ENCODE measurements around the gene ZNF283.
A peak's percentile ranks its signal among the peaks of the same experiment; 100 is the strongest.

The ZNF283 gene

DNA sequence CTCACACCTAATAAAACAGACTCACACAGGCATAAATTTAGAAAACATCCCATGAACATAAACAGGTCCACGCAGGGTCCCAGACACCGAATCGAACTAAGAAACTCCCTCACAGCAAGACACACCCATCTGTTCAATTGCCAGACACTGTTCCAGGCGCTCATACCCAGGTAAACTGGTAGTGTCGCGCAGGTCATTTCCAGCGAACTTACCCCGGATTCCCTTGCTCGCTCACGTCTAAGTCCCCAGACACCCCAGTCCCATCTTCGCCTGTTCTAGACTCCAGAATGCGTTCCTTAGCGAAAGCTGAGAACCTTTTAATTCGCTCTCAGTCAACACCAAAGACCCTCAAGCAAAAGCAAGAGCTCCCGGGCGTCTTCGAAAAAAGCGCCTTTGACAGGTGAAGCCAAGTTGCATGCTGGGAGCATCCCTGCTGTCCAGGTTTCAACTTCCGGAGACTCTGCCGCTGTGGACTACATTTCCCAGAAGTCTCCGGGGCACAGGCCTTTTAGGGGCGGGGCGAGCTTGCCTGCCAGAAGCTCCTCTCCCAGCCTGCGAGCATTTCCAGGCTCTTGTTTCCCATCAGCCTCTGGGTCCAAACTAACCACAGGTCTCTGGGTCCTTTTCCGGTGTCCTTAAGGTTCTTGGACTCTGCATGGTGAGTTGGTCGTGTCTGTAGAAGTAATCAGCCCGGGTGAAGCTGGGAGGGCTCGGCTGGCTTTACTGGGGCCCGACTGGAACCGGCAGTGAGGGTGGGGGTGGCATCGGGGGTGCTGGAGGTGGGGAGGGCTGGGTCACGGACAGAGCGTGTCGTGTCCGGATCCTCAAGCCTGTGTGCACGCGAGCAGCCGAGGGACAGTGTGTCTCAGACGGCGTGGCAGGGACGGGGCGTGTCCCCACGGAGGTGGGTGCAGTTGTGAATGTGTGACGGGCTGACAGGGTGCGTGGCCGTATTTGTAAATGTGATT, at the start of gene ZNF283:
TSS of gene ZNF283 (plus strand) at position 535 of the 968 bp plus-strand sequence. CDS start 6,184 bp downstream, outside the sequence.
- peak; percentile 21 to 96 (median 82) for DNase-seq

DNA sequence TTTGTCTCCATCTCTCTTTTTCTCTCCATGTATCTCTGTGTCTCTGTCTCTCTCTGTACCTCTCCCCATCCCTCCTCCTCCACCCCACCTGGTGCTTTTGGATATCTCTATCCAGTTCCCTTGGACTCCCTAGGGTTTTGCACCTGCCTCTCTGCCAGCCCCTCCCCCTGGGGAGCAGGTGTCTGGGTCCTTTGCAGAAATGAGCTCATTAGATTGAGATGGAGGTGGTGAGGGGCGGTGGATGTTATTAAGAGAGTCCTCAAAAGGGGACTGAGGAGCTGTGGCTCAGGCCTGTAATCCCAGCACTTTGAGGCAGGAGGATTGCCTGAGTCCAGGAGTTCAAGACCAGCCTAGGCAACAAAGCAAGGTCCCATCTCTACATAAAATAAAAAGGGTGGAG, 48.5 kb upstream of the ZNF283 start:
- no peak for DNase-seq

DNA sequence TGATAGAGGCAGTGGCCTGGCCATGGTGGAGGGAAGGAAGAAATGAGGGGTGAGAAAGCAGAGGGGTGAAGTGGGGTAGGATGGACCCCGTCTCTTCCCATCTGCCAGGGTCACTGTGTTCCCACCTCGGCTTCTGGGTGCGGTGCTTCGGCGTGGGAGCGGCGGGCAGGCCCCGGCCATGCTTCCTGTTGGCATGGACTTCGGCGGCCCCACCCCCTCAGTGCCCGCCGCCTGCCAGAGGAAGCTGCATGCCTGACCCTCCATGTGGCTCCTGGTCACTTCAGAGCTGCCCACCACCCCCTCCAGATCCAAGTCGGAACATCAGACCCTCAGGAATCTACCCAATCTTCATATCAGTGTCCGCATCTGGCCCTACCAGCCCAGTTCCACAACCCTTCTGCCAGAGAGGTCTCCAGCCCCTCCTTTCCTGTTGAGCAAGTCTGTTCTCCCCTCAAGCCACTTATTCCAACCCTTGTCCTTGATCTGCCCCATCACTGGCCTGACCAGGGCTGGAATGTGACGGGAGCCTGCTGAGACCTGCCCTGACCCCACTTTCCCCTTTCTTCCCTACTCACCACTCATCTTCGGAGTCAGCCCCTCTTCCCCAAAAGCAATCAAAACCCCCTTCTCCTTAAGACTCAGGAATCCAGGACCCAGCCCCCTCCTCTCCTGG, 47.8 kb upstream of the ZNF283 start:
- peak in 2 of 14 donors; percentile 9 to 39 for DNase-seq

DNA sequence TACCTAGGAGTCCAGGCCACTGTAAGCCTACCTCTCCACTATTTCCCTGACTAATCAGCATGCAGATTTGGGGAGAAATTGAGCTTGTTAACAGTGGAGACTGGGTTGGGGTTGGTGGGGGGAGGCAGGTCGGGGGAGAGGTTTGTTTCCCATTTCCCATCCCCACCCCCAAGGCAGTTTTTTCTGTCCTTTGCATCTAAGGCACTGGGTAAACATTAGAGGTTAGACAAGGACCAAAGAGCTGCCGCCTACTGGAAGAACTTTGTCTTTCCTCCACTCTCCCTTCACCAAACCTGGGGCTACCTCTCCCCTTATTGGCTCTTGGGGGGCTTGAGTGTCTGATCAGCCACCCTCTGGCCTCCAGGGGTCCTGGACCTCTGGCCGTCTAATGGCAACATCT, 47.3 kb upstream of the ZNF283 start:
- no peak for DNase-seq

DNA sequence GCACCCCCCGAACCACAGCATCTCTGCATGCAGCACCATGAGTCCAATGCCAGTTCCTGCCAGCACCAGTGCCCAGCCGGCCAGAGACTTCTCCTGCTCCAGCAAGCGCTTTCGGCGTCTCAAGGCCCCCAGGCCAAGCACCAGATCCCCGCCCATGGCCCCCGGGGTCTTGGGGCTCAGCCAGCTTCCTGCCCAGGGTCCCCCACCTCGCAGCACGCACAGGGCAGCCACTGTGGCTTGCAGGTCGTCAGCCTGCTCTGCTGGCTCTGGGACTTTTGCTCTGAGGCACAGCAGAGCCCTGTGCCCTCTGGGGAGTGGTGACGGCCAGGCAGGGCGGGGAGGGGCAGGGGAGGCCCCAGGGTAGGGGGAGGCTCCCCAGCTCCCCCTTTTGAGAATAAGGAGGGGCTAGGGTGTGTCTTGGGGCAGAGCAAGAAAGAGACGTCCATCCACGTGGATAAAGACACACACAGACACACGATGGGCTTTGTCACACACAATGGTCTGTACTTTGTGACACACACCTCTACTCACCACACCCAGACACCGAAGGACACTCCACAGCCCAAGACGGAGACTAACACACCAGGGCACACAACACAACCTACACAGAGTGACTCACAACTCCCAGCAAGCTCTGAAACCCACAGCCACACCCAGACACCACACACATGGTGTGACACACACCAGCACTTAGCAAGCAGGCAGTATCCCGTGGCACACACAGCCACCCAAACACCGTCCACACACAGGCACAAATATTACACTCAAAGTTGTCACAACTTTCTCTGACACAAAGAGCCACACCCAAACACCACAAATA, 46.2 kb upstream of the ZNF283 start, which contains the start of gene KCNN4:
TSS of gene KCNN4 (minus strand) at position 268 of the 820 bp plus-strand sequence. CDS start at position 156, 112 bp downstream.
- DNase-seq, result peak in 1 of 14 donors; percentile 30

DNA sequence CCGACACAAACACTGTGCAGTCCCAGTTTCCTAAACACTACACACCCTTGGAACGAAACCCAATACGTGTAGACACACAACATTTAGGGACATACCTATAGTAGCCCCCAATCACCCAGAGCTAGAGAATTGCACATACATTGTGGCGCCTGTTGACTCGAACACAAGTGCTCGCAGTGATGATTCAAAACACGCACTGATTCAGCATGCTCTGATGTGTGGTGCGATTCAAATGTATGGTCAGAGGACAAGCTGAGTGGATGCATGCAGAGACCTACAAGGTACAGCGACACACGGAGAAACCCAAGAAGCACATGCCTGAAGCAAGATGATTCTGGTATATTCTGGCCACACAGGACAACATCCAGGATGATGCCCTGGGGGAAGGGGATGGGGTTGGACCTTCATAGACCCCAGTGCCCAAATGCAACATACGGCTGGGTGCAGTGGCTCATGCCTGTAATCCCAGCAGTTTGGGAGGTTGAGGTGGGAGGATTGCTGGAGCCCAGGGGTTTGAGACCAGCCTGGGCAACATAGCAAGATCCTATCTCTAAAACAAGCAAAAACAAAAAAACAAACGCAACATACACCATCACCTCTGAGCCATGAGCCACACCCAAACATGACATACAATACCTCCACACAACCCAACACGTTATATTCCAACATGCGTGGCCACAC, 45.4 kb upstream of the ZNF283 start:
- no peak for DNase-seq

DNA sequence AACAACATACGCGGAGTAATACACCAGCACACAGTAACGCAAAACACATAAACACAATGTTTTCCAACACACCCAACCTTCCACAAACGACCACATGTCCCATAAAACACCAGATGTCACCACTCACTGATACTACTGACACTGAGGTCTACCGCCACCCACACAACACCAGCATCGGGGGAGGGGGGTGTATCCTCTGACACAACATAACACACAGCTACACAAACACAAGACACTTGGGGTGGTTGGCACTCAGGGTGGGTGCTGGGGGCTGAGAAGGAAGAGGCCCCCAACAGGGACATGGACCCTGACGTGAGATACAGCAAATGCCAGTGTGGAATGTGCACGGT, 44.8 kb upstream of the ZNF283 start:
- DNase-seq, result no peak

DNA sequence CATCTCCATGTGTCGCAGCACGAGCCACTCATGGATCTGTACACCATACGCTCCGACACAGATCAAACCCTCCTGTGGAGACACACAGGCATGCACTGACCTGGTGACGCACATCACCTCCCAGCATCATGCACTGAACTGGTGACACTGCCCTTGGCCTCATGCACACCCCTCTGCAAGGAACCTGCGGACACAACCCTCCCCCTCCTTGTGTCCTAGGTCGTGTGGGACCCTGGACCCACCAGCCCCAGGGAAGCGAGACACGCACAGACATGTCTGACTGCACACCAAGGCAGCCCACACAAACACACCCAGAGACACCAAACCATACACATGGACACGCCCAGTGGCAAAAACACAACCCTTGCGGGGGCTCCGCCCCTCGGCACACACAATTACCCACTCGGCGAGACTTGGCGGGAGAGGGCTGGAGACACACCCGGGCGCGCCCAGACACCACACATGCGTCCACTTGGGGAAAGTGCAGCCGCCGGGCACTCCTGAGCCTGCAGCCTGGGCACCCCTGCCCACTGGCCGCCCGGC, 44.4 kb upstream of the ZNF283 start:
- DNase-seq, result no peak

DNA sequence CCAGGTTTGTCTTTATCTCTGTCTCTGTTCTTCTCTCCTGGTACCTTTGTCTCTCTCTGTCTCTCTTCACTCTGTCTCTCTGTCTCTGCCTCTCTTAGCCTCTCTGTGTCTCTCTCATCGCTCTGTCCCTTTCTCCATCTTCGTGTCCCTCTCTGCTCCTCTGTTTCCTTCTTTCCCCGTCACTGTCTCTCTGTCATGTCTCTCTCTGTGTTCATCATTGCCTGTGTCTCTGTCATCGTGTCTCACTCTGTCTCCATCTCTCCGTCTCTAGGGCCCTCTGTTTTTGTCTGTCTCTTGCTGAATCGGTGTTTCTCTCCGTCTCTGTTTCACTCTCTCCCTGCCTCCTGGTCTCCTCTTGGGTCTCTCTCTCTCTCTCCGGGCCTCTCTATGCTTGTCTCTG, 43.5 kb upstream of the ZNF283 start:
- no peak for DNase-seq

DNA sequence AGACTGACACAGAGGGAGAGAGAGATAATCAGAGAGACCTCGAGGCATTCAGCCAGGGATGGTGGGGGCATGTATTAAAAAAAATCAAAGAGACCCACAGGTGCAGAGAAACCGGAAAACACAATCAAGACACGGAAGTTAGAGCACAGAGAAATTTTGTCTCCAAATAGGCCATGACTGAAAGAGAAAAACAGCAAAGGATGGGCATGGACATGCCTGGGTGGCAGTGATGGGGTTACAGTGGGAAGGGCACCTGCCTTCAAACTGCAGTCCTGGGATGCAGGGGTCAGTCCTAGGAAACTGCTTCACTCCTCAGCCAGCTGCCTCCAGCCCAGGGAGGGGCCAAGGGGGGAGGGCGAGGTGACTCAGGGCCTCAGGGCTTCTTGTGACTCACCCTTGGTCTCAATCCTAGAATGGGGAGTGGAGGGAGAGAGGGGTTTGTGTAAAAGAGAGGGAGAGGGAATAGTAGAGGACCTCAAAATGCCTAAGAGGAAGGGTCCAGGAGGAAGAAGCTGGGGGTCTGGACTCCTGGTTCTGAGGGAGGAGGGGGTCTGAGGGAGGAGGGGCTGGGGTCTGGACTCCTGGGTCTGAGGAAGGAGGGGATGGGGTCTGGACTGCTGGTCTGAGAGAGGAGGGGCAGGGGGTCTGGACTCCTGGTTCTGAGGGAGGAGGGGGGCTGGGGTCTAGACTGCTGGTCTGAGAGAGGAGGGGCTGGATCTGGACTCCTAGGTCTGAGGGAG, 42.7 kb upstream of the ZNF283 start:
- DNase-seq, result no peak

DNA sequence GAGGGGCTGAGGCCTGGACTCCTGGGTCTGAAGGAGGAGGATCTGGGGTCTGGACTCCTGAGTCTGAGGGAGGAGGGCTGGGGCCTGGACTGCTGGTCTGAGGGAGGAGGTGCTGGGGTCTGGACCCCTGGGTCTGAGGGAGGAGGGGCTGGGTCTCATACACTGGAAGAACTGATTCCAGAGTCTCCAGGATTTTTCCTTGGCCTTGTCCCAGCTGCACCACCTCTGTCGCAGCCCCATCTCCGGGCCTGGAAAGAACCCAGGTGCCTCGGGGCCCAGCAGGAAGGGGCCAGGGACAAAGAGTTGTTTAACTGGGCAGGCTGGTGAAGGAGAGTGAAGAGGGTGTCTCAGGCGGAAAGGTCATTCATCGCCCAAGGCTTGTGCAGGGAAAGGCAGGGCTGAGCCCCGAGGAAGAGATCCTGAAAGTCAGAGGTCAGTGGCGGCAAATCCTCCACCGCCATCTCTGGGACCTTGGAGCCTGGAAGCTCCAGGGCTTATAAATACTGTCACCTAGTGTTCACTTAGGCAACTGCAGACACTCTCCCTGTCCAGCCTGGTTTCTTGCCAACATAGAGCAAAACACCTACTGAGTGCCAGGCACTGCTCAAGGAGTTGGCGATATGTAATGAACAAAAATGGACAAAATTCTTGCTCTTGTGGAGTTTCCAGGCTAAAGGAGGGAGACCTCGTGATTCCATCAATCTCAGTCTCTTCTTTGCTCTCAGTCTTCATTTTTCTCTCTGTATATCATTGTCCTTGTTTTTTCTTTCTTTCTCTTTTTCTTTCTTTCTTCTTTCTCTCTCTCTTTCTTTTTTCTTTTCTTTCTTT, 41.9 kb upstream of the ZNF283 start:
- DNase-seq, result peak in 6 of 14 donors; percentile 4 to 31 (median 20)

DNA sequence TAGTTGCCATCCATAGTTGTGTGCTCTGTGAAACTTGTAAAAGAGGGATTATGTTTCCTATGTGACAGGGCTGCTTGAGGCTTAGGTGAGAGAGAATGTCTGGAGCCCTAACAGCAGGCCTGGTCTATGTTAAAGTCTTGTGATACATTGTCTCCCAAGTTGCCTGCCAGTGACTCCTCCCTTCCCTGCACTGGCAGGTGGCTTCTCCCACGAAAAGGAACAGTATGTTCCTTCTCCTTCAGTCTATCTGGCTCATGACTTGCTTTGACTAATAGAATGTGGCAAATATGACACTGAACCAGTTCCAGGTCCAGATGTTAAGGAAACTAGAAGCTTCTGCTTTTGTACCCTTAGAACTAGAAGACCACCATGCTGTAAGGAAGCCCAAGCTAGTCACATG, 40.5 kb upstream of the ZNF283 start:
- no peak for DNase-seq

DNA sequence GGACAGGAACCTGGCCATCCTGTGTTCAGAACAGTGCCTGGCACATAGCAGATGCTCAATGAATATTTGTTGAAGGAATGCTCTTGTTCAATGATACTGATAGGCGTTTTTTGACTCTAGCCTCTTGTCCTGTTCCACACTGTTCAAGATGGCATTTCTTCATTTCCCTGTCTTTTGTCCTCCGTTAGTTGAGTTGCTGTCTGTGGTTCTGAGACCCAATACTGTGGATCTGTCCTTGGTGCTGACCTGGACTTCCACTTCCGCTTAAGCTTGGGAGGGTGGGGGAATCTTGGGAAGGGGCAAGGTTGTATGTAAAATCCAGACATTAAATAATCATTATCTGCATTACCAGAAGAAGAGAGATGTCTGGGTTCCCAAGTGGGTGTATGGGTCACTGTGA, 38.1 kb upstream of the ZNF283 start:
- DNase-seq, result no peak

DNA sequence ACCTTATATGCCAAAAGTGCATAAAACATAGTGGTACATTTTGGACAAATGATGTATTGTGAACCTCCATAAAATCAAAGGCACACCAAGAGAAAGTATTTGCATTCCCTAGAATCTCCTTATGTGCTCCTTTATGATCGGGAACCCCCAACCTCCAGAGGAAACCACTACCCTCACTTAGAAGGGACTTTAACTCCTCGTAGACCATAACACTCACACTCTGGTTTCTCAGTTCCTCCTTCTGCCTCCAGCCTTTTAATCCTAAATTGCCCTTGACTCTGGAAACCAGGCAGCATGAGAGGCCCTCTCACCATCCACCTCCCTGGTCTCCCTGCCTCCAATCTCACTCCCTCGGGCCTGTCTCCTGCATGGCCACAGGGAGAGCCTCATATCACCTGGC, 36.5 kb upstream of the ZNF283 start:
- DNase-seq, result no peak

DNA sequence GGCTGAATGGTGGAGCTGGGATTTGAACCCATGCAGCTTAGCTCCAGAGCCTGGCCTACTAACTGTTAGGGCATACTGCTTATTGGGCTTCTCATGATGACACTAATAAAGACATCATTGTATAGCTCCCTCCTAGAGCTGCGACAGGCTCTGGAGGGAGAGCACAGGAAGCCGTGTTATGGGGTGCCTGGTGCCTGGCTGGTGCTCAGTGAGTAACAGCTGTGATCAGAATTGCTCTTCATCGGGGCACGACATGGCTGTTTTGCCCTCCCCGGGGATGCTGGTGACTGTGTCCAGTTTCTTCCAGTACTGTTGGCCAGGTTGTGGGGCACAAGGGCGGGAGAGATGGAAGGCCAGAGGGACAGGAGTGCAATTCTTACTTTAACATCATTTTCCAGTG, 30.0 kb upstream of the ZNF283 start:
- DNase-seq, result peak in 2 of 14 donors; percentile 32 to 52

DNA sequence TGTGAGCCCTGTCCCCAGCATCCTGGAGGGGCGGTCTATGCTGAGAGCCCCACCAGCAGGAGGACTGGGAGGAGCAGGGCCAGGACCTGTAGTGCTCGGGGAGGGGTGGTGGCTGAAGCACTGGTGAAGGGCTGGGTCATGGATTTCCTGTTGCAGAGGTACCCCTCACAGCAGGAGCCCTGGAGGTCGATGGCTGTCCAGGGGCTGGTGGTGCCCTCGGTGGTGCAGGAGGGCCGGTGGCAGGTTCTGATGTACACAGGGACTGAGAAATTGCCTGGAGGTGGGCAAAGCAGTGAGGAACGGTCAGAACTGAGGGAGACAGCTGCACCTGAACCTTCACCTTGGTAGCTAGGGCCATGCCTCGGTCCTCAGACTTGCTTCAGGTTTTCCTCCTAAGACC, 29.6 kb upstream of the ZNF283 start:
- no peak for DNase-seq

DNA sequence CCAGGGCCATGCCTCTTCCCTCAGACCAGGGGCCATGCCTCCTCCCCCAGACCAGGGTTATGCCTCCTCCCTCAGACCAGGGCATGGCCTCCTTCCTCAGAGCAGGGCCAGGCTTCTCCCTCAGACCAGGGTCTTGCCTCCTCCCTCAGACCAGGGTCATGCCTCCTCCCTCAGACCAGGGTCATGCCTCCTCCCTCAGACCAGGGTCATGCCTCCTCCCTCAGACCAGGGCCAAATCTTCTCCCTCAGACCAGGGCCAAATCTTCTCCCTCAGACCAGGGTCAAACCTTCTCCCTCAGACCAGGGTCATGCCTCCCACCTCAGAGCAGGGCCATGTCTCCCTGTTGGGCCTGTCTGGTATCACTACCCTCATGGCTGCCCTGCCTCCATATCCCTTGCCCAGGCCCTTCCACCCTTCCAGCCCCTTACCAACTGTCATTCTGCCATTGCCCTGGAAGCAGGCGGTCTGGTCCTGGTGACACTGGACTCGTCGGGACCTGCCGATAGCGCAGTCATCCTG, 29.0 kb upstream of the ZNF283 start:
- no peak for DNase-seq

DNA sequence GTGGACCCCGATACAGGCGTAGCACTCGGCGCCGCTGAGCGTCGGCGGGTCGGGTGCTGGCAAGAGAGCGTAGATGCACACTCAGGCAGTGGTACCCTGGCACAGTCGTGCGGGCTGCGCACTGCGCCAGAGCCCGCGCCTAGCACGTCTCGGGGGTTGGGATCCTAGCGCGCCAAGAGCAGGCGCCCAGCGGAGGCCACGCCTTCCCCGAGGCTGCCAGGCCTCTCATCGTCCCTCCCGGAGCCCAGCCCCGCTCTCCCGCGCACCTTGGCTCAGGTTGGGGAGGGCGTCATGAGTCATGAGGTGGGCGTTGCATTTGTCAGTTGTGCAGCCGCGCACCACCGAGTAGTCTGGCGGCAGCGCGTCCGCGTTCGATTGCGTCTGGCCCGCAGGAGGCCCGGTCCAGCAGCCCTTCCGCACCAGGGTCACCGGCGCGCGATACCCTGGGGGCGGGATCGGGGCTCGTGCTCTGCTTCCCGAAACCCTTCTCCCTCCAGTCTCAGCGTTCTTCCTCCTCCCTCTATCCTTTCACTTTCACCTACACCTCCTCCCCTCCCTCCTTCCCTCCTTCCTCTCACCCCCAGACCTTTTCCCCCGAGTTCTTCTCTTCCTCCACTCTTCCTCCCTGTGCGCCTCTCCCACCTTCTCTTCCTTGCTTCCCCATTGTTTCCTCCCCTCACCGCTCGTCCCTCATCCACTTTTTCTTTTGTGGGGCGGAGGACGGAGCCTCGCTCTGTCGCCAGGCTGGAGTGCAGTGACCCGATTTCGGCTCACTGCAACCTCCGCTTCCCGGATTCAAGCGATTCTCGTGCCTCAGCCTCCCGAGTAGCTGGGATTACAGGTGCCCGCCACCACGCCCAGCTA, 28.3 kb upstream of the ZNF283 start:
- peak in 1 of 14 donors; percentile 48 for DNase-seq
